Measurements from ENCODE around the gene CXCL9.

GRCh38 chr4:76028350-76028765 is 21.0 kb upstream of the CXCL9 start:
- TF ChIP-seq, protein P1, sequence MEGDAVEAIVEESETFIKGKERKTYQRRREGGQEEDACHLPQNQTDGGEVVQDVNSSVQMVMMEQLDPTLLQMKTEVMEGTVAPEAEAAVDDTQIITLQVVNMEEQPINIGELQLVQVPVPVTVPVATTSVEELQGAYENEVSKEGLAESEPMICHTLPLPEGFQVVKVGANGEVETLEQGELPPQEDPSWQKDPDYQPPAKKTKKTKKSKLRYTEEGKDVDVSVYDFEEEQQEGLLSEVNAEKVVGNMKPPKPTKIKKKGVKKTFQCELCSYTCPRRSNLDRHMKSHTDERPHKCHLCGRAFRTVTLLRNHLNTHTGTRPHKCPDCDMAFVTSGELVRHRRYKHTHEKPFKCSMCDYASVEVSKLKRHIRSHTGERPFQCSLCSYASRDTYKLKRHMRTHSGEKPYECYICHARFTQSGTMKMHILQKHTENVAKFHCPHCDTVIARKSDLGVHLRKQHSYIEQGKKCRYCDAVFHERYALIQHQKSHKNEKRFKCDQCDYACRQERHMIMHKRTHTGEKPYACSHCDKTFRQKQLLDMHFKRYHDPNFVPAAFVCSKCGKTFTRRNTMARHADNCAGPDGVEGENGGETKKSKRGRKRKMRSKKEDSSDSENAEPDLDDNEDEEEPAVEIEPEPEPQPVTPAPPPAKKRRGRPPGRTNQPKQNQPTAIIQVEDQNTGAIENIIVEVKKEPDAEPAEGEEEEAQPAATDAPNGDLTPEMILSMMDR (IDR thresholded peaks at IDR 0.05), result no peak
- no peak for TF ChIP-seq EP300 (IDR thresholded peaks at IDR 0.05)
- no peak for TF ChIP-seq POLR2AphosphoS5 (IDR thresholded peaks at IDR 0.05)

All from stomach (tissue), 4 donors.